ENCODE data around the gene GTF2F2.

GTF2F2 gene

GRCh38 chr13:45289936-45290563 lies 169.7 kb downstream of the GTF2F2 start:
- Histone ChIP-seq H2AFZ (ENCODE audit: low read length) (no peak overlapping the region), H3K23ac (ENCODE audit: low read depth, low read length, poor library complexity) (no peak overlapping the region), H2BK120ac (ENCODE audit: low read depth, low read length) (no peak overlapping the region), H3K27me3 (ENCODE audit: control insufficient read depth in 3 of 3, insufficient read depth in 3 of 3, low read depth in 1 of 3, low read length in 3 of 3) (no peaks in the 10 kb centered on the region), H3K4me1 (ENCODE audit: control insufficient read depth in 2 of 2, insufficient read depth in 1 of 2, low read depth in 1 of 2, low read length in 2 of 2) (no peaks in the 10 kb centered on the region), H2BK12ac (ENCODE audit: low read length) (no peak overlapping the region), H3K9ac (ENCODE audit: low read depth, low read length, poor library complexity) (no peak overlapping the region), H3K36me3 (replicated peaks in 1 of 2; ENCODE audit: control insufficient read depth in 2 of 2, insufficient read depth in 2 of 2, low read length in 2 of 2) (peaks cover 3 to 12% of the 10 kb centered on the region in 2 donors), H4K8ac (ENCODE audit: low read depth, low read length) (no peak overlapping the region), H3K18ac (ENCODE audit: low read length) (no peak overlapping the region), H3K79me1 (ENCODE audit: low read depth, low read length) (no peaks in the 10 kb centered on the region), H2AK5ac (ENCODE audit: low read depth, low read length) (no peak overlapping the region), H3K4ac (ENCODE audit: low read length) (no peak overlapping the region), H3K9me3 (replicated peaks in 1 of 2; ENCODE audit: control insufficient read depth in 2 of 2, insufficient read depth in 1 of 2, low read depth in 1 of 2, low read length in 2 of 2) (no peaks in the 10 kb centered on the region), H3K27ac (replicated peaks; ENCODE audit: low read length) (no peak overlapping the region), H2BK5ac (ENCODE audit: low read length) (no peak overlapping the region), H3K4me2 (ENCODE audit: insufficient read depth, low read length, poor library complexity, severe bottlenecking) (no peak overlapping the region), H3K14ac (ENCODE audit: low read length) (no peak overlapping the region), H3K4me3 (ENCODE audit: low read length in 2 of 2) (no peak overlapping the region), H4K91ac (ENCODE audit: low read depth, low read length, poor library complexity) (no peak overlapping the region), H2BK15ac (ENCODE audit: low read length) (no peak overlapping the region)
- no CpG with 5 or more reads among the region's 3 CpGs for WGBS, 2 donors (ENCODE audit: extremely low coverage in 2 of 2, insufficient read length in 2 of 2, insufficient replicate concordance in 1 of 2)
- no peak for DNase-seq (ENCODE audit: low spot score)

- no peak overlapping the region for H2AK5ac ChIP-seq (ENCODE audit: low read depth, low read length)
- H3K4ac ChIP-seq (ENCODE audit: low read length): no peak overlapping the region
- DNase-seq (ENCODE audit: low spot score): no peak
- H3K18ac ChIP-seq (ENCODE audit: low read length): no peak overlapping the region
- WGBS, 2 donors (ENCODE audit: extremely low coverage in 2 of 2, insufficient read length in 2 of 2, insufficient replicate concordance in 1 of 2): no CpG with 5 or more reads among the region's 1 CpG
- no peak overlapping the region for H2BK15ac ChIP-seq (ENCODE audit: low read length)
- H3K14ac ChIP-seq (ENCODE audit: low read length): no peak overlapping the region
- no peak overlapping the region for H3K4me2 ChIP-seq (ENCODE audit: insufficient read depth, low read length, poor library complexity, severe bottlenecking)
- no peak overlapping the region for H4K91ac ChIP-seq (ENCODE audit: low read depth, low read length, poor library complexity)
- H3K36me3 ChIP-seq (replicated peaks in 1 of 2; ENCODE audit: control insufficient read depth in 2 of 2, insufficient read depth in 2 of 2, low read length in 2 of 2): peaks cover 5 to 6% of the 10 kb centered on the region in 2 donors
- H2BK12ac ChIP-seq (ENCODE audit: low read length): no peak overlapping the region
- H3K4me1 ChIP-seq (ENCODE audit: control insufficient read depth in 2 of 2, insufficient read depth in 1 of 2, low read depth in 1 of 2, low read length in 2 of 2): no peaks in the 10 kb centered on the region
- no peak overlapping the region for H2BK120ac ChIP-seq (ENCODE audit: low read depth, low read length)
- H3K27me3 ChIP-seq (ENCODE audit: control insufficient read depth in 3 of 3, insufficient read depth in 3 of 3, low read depth in 1 of 3, low read length in 3 of 3): no peaks in the 10 kb centered on the region
- H3K23ac ChIP-seq (ENCODE audit: low read depth, low read length, poor library complexity): no peak overlapping the region
- H3K79me1 ChIP-seq (ENCODE audit: low read depth, low read length): no peaks in the 10 kb centered on the region
- H3K9me3 ChIP-seq (replicated peaks in 1 of 2; ENCODE audit: control insufficient read depth in 2 of 2, insufficient read depth in 1 of 2, low read depth in 1 of 2, low read length in 2 of 2): no peaks in the 10 kb centered on the region
- H2BK5ac ChIP-seq (ENCODE audit: low read length): no peak overlapping the region
- no peak overlapping the region for H4K8ac ChIP-seq (ENCODE audit: low read depth, low read length)
- H3K9ac ChIP-seq (ENCODE audit: low read depth, low read length, poor library complexity): no peak overlapping the region
- no peak overlapping the region for H2AFZ ChIP-seq (ENCODE audit: low read length)
- H3K4me3 ChIP-seq (ENCODE audit: low read length in 2 of 2): no peak overlapping the region
- no peak overlapping the region for H3K27ac ChIP-seq (replicated peaks; ENCODE audit: low read length)
Observed at GRCh38 chr13:45292176-45292575, 171.9 kb downstream of the GTF2F2 start.

DNA sequence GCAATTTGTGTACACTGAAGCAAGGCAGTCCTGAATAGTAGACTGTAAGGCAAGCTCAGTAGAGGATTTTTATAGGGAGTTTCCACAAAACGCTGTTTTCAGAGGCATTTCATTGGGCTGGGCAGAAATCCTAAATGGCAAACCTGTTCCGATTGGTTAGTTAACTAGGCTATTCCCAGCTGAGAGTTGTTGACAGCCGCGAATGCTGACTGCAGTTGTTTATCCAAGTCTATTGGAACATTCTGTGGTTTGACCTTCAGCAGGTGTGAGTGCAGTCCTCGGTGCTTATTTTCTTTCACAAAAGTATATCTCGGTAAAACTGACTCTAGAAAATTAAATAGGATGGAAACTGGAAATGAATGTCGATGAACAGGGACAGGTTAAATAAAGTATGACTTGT lies 175.2 kb downstream of the GTF2F2 start:
- Histone ChIP-seq H3K9ac (ENCODE audit: low read depth, low read length, poor library complexity) (no peak overlapping the region), H3K27me3 (ENCODE audit: control insufficient read depth in 3 of 3, insufficient read depth in 3 of 3, low read depth in 1 of 3, low read length in 3 of 3) (no peaks in the 10 kb centered on the region), H3K4me3 (ENCODE audit: low read length in 2 of 2) (no peak overlapping the region), H4K91ac (ENCODE audit: low read depth, low read length, poor library complexity) (no peak overlapping the region), H3K4me2 (ENCODE audit: insufficient read depth, low read length, poor library complexity, severe bottlenecking) (no peak overlapping the region), H2BK120ac (ENCODE audit: low read depth, low read length) (no peak overlapping the region), H3K18ac (ENCODE audit: low read length) (no peak overlapping the region), H3K79me1 (ENCODE audit: low read depth, low read length) (no peaks in the 10 kb centered on the region), H2BK12ac (ENCODE audit: low read length) (no peak overlapping the region), H4K8ac (ENCODE audit: low read depth, low read length) (no peak overlapping the region), H3K9me3 (replicated peaks in 1 of 2; ENCODE audit: control insufficient read depth in 2 of 2, insufficient read depth in 1 of 2, low read depth in 1 of 2, low read length in 2 of 2) (no peaks in the 10 kb centered on the region), H3K36me3 (replicated peaks in 1 of 2; ENCODE audit: control insufficient read depth in 2 of 2, insufficient read depth in 2 of 2, low read length in 2 of 2) (peaks cover 0 to 1% of the 10 kb centered on the region in 2 donors), H3K23ac (ENCODE audit: low read depth, low read length, poor library complexity) (no peak overlapping the region), H2AK5ac (ENCODE audit: low read depth, low read length) (no peak overlapping the region), H2AFZ (ENCODE audit: low read length) (no peak overlapping the region), H2BK15ac (ENCODE audit: low read length) (no peak overlapping the region), H3K14ac (ENCODE audit: low read length) (no peak overlapping the region), H3K4me1 (ENCODE audit: control insufficient read depth in 2 of 2, insufficient read depth in 1 of 2, low read depth in 1 of 2, low read length in 2 of 2) (peaks cover 0 to 1% of the 10 kb centered on the region in 2 donors), H3K27ac (replicated peaks; ENCODE audit: low read length) (no peak overlapping the region), H2BK5ac (ENCODE audit: low read length) (no peak overlapping the region), H3K4ac (ENCODE audit: low read length) (no peak overlapping the region)
- DNase-seq (ENCODE audit: low spot score): no peak
- no CpG with 5 or more reads among the region's 7 CpGs for WGBS, 2 donors (ENCODE audit: extremely low coverage in 2 of 2, insufficient read length in 2 of 2, insufficient replicate concordance in 1 of 2)

DNA sequence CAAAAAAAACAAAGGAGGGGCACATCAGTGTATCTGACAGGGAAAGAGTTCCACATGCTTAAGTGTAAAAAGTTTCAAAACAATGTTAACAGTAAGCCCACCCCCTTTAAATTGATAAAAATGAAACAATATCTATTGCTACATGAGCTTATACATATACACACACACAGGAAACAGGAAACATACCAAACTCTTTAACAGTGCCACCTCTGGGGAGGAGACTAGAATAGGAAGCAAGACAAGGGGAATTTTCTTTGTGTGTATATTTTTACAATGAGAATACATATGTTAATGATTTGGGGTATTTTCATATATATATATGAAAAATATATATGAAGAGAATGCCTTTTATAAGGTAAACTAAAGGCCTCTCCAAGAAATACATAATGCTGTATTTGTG lies 175.9 kb downstream of the GTF2F2 start:
- H3K18ac ChIP-seq (ENCODE audit: low read length): no peak overlapping the region
- H3K23ac ChIP-seq (ENCODE audit: low read depth, low read length, poor library complexity): no peak overlapping the region
- H3K36me3 ChIP-seq (replicated peaks in 1 of 2; ENCODE audit: control insufficient read depth in 2 of 2, insufficient read depth in 2 of 2, low read length in 2 of 2): peaks cover 0 to 1% of the 10 kb centered on the region in 2 donors
- no peak overlapping the region for H2BK120ac ChIP-seq (ENCODE audit: low read depth, low read length)
- no peak overlapping the region for H3K4me3 ChIP-seq (ENCODE audit: low read length in 2 of 2)
- no peak for DNase-seq (ENCODE audit: low spot score)
- H2BK15ac ChIP-seq (ENCODE audit: low read length): no peak overlapping the region
- H2BK5ac ChIP-seq (ENCODE audit: low read length): no peak overlapping the region
- H3K14ac ChIP-seq (ENCODE audit: low read length): no peak overlapping the region
- no peaks in the 10 kb centered on the region for H3K27me3 ChIP-seq (ENCODE audit: control insufficient read depth in 3 of 3, insufficient read depth in 3 of 3, low read depth in 1 of 3, low read length in 3 of 3)
- no peak overlapping the region for H3K27ac ChIP-seq (replicated peaks; ENCODE audit: low read length)
- H2BK12ac ChIP-seq (ENCODE audit: low read length): no peak overlapping the region
- no peaks in the 10 kb centered on the region for H3K9me3 ChIP-seq (replicated peaks in 1 of 2; ENCODE audit: control insufficient read depth in 2 of 2, insufficient read depth in 1 of 2, low read depth in 1 of 2, low read length in 2 of 2)
- H3K4me2 ChIP-seq (ENCODE audit: insufficient read depth, low read length, poor library complexity, severe bottlenecking): no peak overlapping the region
- no peaks in the 10 kb centered on the region for H3K79me1 ChIP-seq (ENCODE audit: low read depth, low read length)
- peaks cover 0 to 1% of the 10 kb centered on the region in 2 donors for H3K4me1 ChIP-seq (ENCODE audit: control insufficient read depth in 2 of 2, insufficient read depth in 1 of 2, low read depth in 1 of 2, low read length in 2 of 2)
- no peak overlapping the region for H3K9ac ChIP-seq (ENCODE audit: low read depth, low read length, poor library complexity)
- H4K8ac ChIP-seq (ENCODE audit: low read depth, low read length): no peak overlapping the region
- no peak overlapping the region for H2AFZ ChIP-seq (ENCODE audit: low read length)
- H2AK5ac ChIP-seq (ENCODE audit: low read depth, low read length): no peak overlapping the region
- H3K4ac ChIP-seq (ENCODE audit: low read length): no peak overlapping the region
- no peak overlapping the region for H4K91ac ChIP-seq (ENCODE audit: low read depth, low read length, poor library complexity)
